Suppressor macrophage treated with lipopolysaccharide for 1 hour (primary cell): ENCODE data around the gene KCNH8.
"Not testable (repeated sequence)": the region's sequence is repeated elsewhere in the genome, so short reads cannot be mapped to it uniquely, and the experiment has no call there.

Source experiments
- DNase-seq, 3 donors: peaks; one replicate each; pipeline ENCODE4 v3.0.0-alpha.2; 2020 to 2022

KCNH8 gene

DNA sequence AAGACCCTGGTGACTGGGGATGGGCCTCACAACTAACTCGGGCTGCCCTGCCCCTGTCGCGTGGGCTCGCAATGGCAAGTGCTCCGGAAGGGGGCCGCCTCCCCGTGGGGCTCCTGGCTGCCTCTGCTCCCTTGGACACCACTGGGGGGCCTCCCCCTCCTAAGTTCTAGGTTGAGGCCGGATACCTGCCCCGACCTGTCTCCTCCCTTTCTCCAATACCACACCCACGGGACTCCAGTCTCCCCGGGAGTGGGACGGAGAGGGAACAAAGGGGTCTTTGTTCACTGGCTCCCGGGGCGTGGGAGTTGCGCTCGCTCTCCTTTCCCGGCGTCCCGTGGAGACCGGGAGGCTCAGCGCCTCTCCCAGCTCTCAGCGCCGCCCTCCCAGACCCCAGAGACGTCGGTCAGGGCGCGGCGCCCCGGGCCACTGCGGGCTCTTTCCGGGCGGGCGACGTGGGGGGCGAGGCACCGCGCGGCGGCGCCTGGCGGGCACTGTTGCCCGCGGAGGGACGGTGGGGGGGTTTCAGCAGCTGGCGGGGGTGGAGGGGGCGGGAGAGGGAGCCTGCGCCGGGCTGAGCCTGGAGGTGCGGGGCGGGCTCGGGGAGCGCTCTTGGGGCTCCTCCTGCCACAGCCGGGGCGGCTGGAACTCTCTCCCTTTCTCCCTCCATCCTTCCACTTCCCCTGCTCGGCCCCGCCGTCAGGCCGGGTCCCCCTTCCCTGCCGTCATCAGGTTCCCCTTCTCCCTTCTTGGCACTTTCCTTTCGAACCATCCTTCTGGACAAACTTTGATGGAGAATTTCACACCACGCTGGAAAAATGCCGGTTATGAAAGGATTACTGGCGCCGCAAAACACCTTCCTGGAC is at the start of gene KCNH8:
TSS of gene KCNH8 (plus strand) at position 606 of the 863 bp plus-strand sequence. CDS start at position 816, 210 bp downstream.
- DNase-seq: peak in 2 of 3 donors; percentile 10 to 21

DNA sequence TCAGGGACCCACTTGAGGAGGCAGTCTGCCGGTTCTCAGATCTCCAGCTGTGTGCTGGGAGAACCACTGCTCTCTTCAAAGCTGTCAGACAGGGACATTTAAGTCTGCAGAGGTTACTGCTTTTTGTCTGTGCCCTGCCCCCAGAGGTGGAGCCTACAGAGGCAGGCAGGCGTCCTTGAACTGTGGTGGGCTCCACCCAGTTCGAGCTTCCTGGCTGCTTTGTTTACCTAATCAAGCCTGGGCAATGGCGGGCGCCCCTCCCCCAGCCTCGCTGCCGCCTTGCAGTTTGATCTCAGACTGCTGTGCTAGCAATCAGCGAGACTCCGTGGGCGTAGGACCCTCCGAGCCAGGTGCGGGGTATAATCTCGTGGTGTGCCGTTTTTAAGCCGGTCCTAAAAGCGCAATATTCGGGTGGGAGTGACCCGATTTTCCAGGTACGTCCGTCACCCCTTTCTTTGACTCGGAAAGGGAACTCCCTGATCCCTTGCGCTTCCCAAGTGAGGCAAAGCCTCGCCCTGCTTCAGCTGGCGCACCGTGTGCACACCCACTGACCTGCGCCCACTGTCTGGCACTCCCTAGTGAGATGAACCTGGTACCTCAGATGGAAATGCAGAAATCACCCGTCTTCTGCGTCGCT is 45.5 kb upstream of the KCNH8 start:
- DNase-seq: not testable (repeated sequence)

DNA sequence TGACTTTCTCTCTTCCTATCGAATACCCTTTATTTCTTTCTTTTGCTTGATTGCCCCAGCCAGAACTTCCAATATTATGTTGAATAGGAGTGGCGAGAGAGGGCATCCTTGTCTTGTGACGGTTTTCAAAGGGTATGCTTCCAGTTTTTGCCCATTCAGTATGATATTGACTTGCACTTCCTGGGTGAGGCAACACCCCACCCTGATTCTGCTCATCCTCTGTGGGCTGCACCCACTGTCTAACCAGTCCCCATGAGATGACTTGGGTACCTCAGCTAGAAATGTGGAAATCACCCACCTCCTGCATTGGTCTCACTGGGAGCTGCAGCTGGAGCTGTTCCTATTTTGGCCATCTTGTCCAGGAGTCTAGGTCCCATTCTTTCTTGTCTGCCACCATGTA is 44.8 kb upstream of the KCNH8 start:
- peak in 1 of 3 donors; percentile 11 for DNase-seq

DNA sequence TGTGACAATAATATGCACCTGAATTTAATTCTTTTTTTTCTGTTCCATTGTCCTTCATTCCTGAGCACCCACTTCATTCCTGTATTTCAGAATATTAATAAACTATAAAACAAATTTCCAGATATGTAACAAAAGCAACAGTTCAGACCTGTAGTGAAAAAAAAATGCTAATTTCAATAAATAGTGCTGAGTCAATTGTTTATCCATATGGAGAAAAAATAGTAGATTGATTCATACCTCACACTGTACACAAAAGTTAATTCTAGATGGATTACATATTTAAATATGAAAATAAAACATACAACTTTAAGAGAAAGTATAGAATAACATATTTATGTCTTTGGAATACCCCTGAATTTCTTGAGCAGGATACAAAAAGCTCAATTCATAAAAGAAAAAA is 43.9 kb upstream of the KCNH8 start:
- DNase-seq: no peak

DNA sequence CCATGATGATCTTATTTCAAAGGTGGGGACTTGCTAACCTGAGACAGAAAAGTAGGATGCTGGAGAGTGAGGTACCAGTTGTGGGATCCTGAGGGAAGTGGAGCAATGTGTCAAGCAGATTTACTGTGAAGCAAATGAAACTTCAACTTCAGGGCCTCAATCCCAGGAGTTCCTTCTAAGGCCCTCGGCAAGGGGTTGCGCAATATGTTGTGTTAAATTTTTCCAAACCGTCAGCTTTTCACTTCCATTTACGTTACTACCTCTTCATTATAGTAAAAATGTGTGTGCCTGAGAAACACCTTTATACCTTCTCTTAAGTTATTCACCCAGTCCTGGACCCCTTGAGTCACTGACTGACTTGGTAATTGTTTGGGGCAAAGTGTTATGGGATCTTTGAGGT is 42.5 kb upstream of the KCNH8 start:
- DNase-seq: peak in 2 of 3 donors; percentile 13 to 22

DNA sequence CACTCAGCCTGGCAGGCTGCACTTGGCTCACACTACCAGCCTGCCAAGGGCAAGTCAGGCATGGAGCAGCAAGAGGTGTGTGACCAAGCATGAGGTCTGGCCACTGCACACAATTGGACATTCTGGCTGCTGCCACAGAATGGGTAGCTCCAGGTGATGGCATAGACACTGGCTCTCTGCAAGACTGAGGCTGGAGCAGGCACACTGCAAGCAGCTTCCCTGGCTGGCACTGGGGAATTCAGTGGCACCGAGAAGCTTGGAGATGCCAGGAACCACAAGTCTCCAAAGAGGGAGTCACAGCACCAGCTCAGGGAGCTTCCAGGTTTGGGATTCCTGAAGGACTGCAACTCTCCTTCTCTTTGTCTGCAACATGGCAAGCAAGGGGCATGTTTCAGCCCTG is 42.0 kb upstream of the KCNH8 start:
- DNase-seq: no peak

DNA sequence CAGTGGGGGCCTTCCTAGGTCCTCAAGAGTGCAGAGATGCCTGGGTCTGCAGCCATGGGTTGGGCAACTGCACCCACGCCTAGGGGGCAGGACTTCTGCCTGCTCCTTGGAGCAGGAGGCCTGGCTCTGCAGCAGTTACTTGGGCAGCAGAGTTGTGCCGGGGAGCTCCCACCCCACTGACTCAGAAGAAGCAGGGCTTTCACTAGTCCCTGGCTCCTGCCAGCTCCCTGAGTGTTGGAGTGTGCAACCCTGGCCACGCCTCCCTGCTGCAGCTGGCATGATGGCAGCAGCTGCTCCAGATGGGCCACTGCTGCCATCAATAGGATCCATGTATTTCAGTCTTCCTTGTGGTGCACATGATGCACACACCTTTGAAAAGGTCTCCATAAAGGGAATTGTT is 40.6 kb upstream of the KCNH8 start:
- DNase-seq: no peak

DNA sequence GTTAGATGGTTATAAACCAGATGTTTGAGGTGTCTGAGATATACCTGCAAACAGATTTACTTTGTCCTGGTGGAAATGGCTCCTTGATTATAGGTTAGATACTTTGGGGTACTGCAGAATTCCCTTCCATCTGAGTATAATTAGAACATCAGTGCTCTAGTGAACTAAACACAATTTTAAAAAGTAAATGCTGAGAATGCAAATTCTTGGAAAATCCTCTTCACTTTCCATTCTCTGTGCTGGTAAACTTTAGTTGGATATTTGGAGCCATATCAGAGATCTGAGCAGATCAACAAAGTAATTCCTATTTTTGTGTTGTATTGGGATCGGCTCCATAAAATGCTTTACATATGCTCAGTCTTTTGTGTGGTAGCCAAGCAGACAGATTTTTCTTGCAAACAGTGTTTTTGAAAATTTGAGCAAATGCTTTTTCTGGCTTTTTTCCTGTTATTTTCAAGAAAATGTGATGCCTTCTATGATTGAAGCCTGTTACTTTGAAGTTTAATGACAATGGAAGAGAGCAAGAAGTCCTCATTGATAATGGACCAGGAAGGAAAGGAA is 37.9 kb upstream of the KCNH8 start:
- no peak for DNase-seq

DNA sequence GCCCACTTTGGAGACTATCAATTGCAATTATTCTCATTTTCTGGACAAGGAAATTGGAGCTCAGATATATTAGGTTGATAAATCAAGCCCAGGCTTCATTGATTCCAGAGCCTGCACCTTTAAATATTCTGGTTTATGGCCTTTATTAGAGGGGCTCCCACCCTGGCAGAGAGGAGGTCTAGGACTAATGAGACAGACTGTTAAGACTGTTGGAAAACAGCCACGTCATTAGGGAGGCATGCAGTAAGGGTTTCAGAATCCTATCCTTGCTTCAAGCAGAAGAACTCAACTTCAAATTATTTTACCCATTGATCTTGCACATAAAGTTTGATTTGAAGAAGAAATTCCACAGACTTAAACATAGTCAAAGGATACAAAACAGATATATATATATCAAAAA is 33.8 kb upstream of the KCNH8 start:
- no peak for DNase-seq

DNA sequence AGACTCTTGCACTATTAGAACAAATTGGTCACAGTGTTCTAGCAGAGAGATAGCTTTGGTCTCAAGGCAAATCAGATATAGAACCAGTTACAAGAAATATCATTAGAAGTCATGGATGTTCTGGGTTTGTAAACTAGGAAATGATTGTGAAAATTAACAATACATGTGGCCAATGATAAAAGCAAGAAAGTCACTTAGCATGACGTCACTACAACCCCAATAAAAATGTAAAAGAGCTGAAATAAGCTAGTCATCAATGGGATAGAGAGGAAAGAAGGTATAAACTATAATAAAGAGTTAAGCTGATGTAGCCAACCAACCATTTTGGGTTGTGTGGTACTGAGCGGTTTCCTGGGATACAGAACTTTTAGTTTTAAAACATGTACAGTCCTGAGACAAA is 32.1 kb upstream of the KCNH8 start:
- no peak for DNase-seq

DNA sequence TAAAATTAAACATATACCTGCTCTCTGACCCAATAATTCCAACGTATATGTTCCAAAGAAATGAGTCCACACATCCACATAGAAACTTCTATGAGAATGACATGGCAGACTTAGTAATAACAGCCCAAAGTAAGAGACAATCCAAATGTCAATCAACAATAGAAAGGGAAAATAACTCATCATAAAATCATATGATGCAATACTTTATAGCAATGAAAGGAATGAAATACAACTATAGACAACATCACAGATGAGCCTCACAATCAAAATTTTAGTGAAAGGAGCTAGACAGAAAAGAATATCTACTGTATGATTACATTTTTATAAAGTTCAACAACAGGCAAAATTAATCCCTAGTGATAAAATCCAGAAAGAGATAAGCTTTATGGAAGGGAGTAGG is 23.6 kb upstream of the KCNH8 start:
- no peak for DNase-seq

DNA sequence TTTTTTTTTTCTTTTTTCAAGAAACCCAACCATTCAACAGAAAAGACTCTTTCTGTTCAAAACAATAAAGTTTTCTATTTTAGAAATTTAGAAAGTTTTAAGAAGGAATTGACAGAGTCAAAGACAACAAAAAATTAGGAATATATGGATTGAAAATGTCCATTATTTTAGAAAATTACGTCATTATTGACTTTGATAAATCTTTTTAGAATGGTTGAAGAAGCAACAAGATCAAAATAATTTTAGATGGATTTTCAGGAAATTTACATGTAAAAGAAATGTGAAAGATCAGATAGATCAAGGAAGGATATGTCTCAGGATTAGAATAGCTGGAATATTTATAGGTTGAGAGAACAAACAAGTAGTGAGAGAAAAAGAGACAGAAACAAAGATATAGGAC is 8.4 kb upstream of the KCNH8 start:
- no peak for DNase-seq

DNA sequence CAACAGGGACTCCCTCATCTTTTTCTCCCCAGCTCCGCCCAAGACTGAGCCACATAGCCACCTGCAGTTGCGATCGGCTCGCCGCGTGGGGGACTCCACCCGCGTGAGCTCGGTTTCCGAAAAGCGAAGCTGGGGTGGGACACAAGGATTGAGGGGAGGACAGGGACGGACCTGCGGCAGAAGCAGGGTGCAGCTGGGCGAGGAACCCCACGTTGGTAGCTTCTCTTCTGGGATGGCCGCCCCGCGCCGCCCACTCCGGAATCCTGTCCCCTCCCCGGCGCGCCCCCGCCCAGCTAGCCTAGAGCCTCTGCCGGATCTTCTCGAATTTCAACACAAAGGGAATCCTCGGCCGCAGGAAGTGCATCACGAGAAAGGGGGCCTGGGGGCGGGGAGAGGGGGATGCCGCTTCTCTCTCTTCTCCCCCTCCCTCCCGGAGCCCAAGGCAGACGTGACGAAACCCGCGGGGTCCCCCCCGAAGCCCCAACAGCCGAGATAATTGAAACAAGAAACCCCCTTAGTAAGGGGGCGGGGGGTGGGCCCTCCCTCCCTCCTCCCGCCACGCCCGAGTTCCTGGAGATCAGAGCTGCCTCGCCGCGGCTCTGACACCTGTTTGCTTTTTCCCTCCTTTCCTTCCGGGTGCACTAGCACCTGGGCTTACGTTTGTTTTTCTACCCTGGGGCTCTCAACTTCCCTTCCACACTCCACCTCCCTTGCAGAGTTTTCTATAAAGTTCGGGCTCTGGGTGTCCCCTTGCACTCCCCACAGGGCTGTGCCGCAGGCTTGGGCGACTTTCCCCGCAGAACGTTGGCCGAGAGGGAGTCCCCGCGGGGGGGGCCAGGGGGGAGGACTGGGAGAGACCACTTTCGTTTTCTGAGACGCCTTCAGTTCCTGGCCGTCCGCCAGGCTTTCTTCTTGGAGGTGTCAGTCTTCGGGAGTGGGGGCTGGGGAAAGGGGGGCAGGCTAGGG is 1.3 kb upstream of the KCNH8 start:
- peak; percentile 92 to 96 (median 95) for DNase-seq

DNA sequence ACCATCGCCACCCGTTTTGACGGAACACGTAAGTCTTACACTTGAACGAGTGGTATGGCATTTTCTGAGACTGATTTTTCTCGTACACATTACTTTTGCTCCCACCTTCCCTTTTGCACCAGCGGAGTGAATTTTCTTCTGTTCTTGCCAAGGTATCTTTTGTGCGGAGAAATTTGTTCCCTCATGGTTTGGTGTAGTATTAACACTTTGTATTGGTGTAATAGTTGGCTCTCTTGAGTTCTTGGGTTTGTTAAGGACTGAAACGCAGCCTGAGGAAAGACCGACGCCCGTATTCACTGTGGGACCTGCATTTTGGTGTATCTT is 420 bp downstream of the KCNH8 start:
- no peak for DNase-seq

DNA sequence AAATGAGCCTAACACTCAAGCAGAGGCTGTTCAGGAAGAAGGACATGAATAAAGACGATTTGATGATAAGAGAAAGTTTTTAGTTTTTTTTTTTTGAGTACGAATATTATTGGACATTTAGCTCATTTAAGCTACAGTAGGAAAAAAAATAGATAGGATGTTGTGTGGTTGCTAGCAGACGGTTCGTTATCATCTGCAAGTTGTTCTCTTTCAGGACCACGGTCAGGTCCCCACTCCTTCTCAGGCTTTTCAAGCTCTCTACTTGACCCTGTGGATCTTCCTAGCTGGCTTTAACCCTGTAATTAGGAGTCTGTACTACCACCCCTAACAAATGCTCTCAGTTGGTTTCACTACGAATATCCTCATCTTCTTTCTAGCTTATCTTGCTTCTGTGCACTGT is 1.1 kb downstream of the KCNH8 start:
- DNase-seq: peak; percentile 50 to 66 (median 65)

DNA sequence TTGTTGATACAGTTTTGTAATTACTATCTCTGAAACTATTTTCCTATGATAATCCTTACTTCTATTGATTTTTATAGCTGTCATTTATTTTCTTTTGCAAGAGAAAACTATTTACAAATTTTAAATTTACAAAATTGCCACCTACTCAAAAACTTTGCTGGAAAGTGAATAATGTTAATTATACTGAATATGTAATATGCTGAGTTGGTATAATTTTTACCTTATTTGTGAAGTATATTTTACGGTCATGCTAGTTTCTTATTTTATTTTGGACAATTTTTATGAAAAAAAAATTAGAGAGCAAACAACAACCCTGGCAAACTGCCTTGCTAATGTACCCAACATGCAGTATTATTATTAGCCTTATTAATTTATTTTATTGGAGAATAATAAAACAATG is 2.9 kb downstream of the KCNH8 start:
- DNase-seq: no peak

DNA sequence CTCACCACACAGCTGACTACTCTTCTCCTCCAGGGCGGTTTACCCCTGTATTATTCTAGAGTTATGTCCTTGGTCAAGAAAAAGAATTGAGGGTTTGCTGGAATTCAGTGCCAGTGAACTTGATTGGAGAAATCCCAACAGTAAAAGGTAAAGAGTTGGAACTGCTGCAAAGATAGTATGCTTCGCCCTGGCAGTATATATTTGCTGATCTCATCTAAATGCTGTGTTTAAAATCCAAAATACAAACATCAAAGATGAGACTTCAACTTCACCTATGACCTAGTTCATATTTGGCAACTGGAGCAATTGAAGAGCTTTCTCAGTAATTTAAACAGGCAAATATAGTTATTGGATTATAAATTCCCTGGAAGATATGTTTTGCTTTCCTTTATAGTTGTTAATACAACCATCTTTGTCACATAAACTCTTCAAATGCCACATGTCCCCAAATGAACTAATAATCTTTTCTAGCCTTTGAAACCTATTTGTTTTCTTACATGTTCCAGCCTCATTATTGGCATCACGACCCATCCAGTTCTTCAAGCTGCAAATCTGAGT is 6.5 kb downstream of the KCNH8 start:
- DNase-seq: no peak

DNA sequence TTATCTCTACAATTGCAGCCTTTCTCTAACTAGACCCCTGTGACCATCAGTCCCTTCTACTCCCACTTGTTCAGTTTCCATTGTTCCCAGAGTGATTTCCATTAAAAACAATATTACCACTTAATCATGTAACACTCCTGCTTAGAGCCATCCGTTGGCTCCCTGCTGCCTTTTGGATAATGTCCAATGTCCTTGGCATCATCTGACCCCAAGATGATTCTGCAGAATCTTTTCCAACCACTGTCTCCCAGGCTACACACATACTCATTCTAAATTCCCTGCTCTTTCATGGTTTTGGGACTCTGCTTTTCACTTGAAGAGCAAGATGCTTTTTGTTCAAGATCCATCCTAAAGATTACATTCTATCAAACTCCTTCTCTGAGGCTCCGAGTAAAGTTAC is 7.1 kb downstream of the KCNH8 start:
- DNase-seq: no peak

DNA sequence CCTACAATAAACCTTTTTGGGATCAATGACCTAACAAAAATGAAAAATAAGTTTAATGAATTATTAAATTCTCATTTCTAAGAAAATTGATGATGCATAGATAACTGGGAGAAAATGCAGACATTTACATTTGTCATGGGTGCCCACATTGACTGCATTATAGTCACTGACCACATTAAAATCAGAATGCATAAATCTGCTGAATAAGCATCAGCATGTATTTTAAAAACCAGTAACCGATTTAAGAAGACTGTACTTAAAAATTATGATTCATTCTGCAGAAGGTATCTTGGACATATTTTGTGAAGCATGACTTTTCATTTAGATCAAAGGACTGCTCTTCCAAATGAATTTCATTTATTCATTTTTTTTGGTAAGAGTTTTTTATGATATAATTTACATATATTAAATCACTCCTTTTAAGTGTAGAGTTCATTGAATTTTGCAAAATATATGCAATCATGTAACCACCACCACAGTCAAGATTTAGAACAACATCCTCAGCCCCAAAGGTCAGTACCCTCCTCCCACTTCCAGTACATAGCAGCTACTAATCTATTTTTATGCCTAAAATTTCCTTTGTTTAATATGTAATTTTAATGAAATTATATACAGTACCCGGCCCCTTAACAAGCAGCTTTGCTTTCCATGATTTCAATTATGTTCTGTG is 11.8 kb downstream of the KCNH8 start:
- no peak for DNase-seq

DNA sequence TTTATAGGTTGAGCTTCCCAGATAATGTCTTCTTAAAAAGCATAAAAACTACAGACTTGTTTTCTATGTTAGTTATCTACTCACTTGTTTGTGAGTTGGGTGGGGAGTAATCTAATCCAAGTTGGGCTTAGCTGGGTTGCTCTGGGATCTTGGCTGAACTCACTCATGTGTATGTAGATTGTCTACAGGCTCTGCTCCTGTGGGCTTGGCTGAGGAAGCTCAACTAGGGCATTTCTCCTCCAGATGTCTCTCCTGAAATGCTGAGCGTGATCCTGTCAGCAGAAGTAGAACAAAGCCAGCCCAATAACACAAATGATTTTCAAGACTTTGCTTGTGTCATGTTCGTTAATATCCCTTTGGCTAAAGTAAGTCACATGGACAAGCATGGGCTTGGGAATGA is 17.3 kb downstream of the KCNH8 start:
- DNase-seq: no peak

DNA sequence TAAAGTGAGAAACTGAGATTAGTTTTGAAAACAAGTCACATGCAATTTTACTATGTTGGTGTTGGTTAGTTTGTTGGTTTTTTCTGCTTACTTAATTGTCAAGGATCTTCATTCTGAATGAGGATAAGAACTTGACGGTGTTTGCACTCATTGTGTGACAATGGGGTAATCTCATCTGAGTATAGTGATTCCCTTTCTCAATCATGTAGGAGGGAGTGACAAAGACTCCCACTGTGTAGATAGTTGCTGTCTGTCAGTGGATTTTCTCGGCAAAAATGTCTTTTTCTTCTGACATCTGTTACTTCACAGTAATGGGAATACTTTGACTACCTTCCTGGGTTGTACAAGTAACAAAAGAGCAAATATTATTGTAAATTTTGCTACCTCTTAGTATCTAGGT is 23.5 kb downstream of the KCNH8 start:
- DNase-seq: no peak

DNA sequence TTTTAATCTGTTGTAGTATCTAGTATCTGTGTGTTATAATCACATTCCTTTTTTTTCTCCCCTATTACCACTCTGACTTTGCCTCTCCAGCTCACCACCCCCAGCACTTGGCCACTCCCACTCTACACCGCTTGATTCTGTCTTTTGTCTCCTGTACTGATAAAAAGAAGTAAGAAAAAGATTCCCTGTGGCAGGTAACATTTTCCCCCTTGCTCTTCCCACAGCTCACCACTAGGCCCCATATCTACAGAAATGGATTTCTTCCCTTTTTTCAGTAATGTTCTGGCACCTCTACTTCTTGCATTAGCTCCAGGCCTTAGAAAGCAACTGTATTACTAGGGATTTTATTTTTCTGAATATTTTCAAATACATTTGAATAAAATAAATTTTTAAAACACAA is 25.6 kb downstream of the KCNH8 start:
- DNase-seq: no peak
